CD4-positive, alpha-beta T cell treated with Interleukin-10 for 1 hour (primary cell): Measurements from ENCODE around the gene PRPF40A.

Experiments
- DNase-seq: peaks from one replicate; pipeline ENCODE4 v3.0.0-alpha.2; 2020

PRPF40A gene

GRCh38 chr2:152716805-152717227, 445 bp downstream of the PRPF40A start:
- no peak for DNase-seq

- DNase-seq = peak; percentile 41
Measured at GRCh38 chr2:152715854-152716428, 1.3 kb downstream of the PRPF40A start.

- no peak for DNase-seq
Measured at GRCh38 chr2:152715112-152715511, 2.1 kb downstream of the PRPF40A start.

GRCh38 chr2:152710713-152711112, 6.5 kb downstream of the PRPF40A start:
- no peak for DNase-seq

GRCh38 chr2:152708742-152709141, 8.5 kb downstream of the PRPF40A start:
- no peak for DNase-seq

- DNase-seq = no peak
Measured at GRCh38 chr2:152706477-152707021, 10.7 kb downstream of the PRPF40A start.

- DNase-seq = no peak
Measured at GRCh38 chr2:152701198-152701597, 16.1 kb downstream of the PRPF40A start.

- DNase-seq = no peak
Measured at GRCh38 chr2:152696476-152696875, 20.8 kb downstream of the PRPF40A start.

GRCh38 chr2:152695763-152696162, 21.5 kb downstream of the PRPF40A start:
- no peak for DNase-seq

- peak; percentile 60 for DNase-seq
Measured at GRCh38 chr2:152694161-152694661, 23.1 kb downstream of the PRPF40A start.

- DNase-seq = no peak
Measured at GRCh38 chr2:152693033-152693432, 24.2 kb downstream of the PRPF40A start.

GRCh38 chr2:152686321-152686720, 30.9 kb downstream of the PRPF40A start:
- DNase-seq = no peak

GRCh38 chr2:152683400-152683799, 33.9 kb downstream of the PRPF40A start:
- DNase-seq = no peak

- no peak for DNase-seq
Measured at GRCh38 chr2:152682663-152683062, 34.6 kb downstream of the PRPF40A start.

- no peak for DNase-seq
Measured at GRCh38 chr2:152678808-152679207, 38.5 kb downstream of the PRPF40A start.

GRCh38 chr2:152676461-152676860, 40.8 kb downstream of the PRPF40A start:
- DNase-seq = no peak

GRCh38 chr2:152674334-152674733, 42.9 kb downstream of the PRPF40A start:
- no peak for DNase-seq

- DNase-seq = no peak
Measured at GRCh38 chr2:152664725-152665124, 52.5 kb downstream of the PRPF40A start.

GRCh38 chr2:152661076-152661475, 56.2 kb downstream of the PRPF40A start:
- DNase-seq = no peak

GRCh38 chr2:152658221-152658620, 59.0 kb downstream of the PRPF40A start:
- no peak for DNase-seq

- DNase-seq = no peak
Measured at GRCh38 chr2:152657043-152657442, 60.2 kb downstream of the PRPF40A start.

- no peak for DNase-seq
Measured at GRCh38 chr2:152655880-152656279, 61.4 kb downstream of the PRPF40A start.

- DNase-seq = no peak
Measured at GRCh38 chr2:152651834-152652233, 65.4 kb downstream of the PRPF40A start.

GRCh38 chr2:152650768-152651371, 66.4 kb downstream of the PRPF40A start:
- no peak for DNase-seq

- no peak for DNase-seq
Measured at GRCh38 chr2:152649997-152650396, 67.3 kb downstream of the PRPF40A start.
